Tibial nerve (tissue), 4 donors: ENCODE results near the gene PPP1R15B.

Source experiments
- EP300 ChIP-seq, 2 donors: sonication (generic); formaldehyde crosslinking; IDR thresholded peaks; one replicate each; pipeline ENCODE4 v1.6.1; 2017; ENCODE audit warnings: antibody characterized with exemption in 2 of 2, mild to moderate bottlenecking in 1 of 2
- POLR2A ChIP-seq, 2 donors: fragments of 450-650 bp; IDR thresholded peaks; one replicate each; pipeline ENCODE4 v1.6.1; 2017; ENCODE audit warnings: antibody characterized with exemption in 2 of 2, mild to moderate bottlenecking in 2 of 2, moderate library complexity in 2 of 2
- TF ChIP-seq, protein P1 (sequence below), 5 experiments: fragments of 200-600 bp in 3 of 5; fragments of 450-650 bp in 2 of 5; sonication (generic) in 3 of 5; IDR thresholded peaks; one replicate each; pipeline ENCODE4 v1.5.1; 2016 to 2019; ENCODE audit warnings: antibody characterized with exemption in 5 of 5, mild to moderate bottlenecking in 3 of 5, moderate library complexity in 2 of 5

DNA sequence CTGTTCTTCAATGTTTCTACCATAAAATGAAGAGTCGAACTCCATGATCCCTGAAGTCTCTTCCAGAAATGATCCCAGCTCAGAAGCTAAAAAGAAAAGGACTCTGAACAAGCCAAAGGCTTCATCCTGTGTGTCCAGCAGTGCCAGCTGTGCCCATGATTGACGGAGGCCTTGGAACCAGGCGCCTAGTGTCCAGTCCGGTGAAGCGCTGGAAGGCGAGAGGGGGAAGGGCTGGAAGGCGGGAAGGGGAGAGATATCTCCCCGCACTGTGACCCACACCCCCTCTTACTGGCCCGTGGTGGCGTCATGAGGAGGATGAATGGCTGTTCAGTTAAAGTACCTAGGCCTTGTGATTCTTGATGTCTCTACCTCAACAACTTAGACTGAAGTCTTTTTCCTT is 41.4 kb downstream of the PPP1R15B start:
- TF ChIP-seq, protein P1, sequence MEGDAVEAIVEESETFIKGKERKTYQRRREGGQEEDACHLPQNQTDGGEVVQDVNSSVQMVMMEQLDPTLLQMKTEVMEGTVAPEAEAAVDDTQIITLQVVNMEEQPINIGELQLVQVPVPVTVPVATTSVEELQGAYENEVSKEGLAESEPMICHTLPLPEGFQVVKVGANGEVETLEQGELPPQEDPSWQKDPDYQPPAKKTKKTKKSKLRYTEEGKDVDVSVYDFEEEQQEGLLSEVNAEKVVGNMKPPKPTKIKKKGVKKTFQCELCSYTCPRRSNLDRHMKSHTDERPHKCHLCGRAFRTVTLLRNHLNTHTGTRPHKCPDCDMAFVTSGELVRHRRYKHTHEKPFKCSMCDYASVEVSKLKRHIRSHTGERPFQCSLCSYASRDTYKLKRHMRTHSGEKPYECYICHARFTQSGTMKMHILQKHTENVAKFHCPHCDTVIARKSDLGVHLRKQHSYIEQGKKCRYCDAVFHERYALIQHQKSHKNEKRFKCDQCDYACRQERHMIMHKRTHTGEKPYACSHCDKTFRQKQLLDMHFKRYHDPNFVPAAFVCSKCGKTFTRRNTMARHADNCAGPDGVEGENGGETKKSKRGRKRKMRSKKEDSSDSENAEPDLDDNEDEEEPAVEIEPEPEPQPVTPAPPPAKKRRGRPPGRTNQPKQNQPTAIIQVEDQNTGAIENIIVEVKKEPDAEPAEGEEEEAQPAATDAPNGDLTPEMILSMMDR (IDR thresholded peaks at IDR 0.05) = no peak
- TF ChIP-seq EP300 (IDR thresholded peaks at IDR 0.05) (no peak), POLR2A (IDR thresholded peaks at IDR 0.05) (no peak)
